Duodenal mucosa (tissue), 2 donors: ENCODE measurements around the gene ABHD4.

Experiments used
- H3K27ac ChIP-seq: one replicate; pipeline ENCODE4 v1.7.0; 2013; ENCODE audit warnings: low read depth, low read length
- H3K27me3 ChIP-seq, 2 donors: one replicate each; pipeline ENCODE4 v1.7.0; 2013; ENCODE audit warnings: low read length in 2 of 2, control low read depth in 1 of 2; ENCODE audit not compliant: insufficient read depth in 2 of 2, control insufficient read depth in 1 of 2
- H3K36me3 ChIP-seq, 2 donors: one replicate each; pipeline ENCODE4 v1.7.0; 2013; ENCODE audit warnings: low read length in 2 of 2, control low read depth in 1 of 2; ENCODE audit not compliant: insufficient read depth in 2 of 2, control insufficient read depth in 1 of 2
- H3K4me1 ChIP-seq, 2 donors: one replicate each; pipeline ENCODE4 v1.7.0; 2013; ENCODE audit warnings: low read length in 2 of 2, control low read depth in 1 of 2; ENCODE audit not compliant: insufficient read depth in 2 of 2, control insufficient read depth in 1 of 2
- H3K4me3 ChIP-seq, 2 donors: one replicate each; pipeline ENCODE4 v1.7.0; 2013; ENCODE audit warnings: low read length in 2 of 2, low read depth in 1 of 2
- H3K9ac ChIP-seq, 2 donors: one replicate each; pipeline ENCODE4 v1.7.0; 2013; ENCODE audit warnings: low read length in 2 of 2, low read depth in 1 of 2
- H3K9me3 ChIP-seq, 2 donors: one replicate each; pipeline ENCODE4 v1.7.0; 2013; ENCODE audit warnings: low read length in 2 of 2, control low read depth in 1 of 2; ENCODE audit not compliant: control insufficient read depth in 1 of 2

The ABHD4 gene

GRCh38 chr14:22555384-22556011, 42.6 kb upstream of the ABHD4 start:
- Histone ChIP-seq H3K9ac (peak overlapping the region; percentile 34 to 39), H3K4me3 (no peak overlapping the region), H3K9me3 (no peaks in the 10 kb centered on the region), H3K27me3 (no peaks in the 10 kb centered on the region), H3K4me1 (peaks cover 48 to 56% of the 10 kb centered on the region in 2 donors), H3K27ac (peak overlapping the region; percentile 79), H3K36me3 (no peaks in the 10 kb centered on the region)

- Histone ChIP-seq H3K36me3 (no peaks in the 10 kb centered on the region), H3K27me3 (no peaks in the 10 kb centered on the region), H3K4me1 (peaks cover 52 to 58% of the 10 kb centered on the region in 2 donors), H3K4me3 (peak overlapping the region; percentile 56 to 60), H3K9me3 (no peaks in the 10 kb centered on the region), H3K27ac (peak overlapping the region; percentile 79), H3K9ac (peak overlapping the region; percentile 58 to 60)
These were observed 41.8 kb upstream of the ABHD4 start for GRCh38 chr14:22556021-22556989.

DNA sequence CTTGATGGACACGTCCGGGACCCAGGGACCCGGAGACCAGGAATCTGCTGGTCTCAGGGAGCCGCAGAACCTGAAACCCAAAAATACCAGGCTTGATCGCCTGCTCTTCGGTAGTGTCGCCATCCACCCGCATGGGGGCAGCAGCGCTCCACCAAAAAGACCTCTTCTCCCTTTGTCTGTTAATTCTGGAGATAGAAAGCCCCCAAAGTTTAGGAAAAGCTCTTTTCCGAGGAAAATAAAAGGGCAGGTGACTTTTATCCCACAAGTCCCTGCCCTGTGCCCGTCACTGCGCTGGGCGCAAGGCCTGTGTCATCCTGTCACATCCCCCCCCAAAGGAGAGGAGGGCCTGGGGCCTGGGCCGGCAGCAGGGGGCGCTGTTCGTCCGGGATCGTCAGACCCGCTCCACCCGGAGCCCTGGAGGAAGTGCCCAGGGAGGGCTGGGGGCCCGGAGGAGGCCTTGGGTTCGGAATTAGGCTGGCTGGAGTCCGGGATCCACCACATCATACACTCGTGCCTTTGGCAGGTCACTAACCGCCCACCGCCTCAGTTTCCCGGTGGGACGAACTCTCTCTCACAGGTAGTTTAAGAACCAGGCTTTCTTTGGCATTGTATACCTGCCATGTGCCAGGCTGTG, 41.0 kb upstream of the ABHD4 start:
- Histone ChIP-seq H3K27ac (peak overlapping the region; percentile 79), H3K4me3 (peak overlapping the region; percentile 56 to 60), H3K4me1 (peaks cover 61% of the 10 kb centered on the region in 2 donors), H3K36me3 (no peaks in the 10 kb centered on the region), H3K9me3 (no peaks in the 10 kb centered on the region), H3K9ac (peak overlapping the region; percentile 58 to 60), H3K27me3 (no peaks in the 10 kb centered on the region)

DNA sequence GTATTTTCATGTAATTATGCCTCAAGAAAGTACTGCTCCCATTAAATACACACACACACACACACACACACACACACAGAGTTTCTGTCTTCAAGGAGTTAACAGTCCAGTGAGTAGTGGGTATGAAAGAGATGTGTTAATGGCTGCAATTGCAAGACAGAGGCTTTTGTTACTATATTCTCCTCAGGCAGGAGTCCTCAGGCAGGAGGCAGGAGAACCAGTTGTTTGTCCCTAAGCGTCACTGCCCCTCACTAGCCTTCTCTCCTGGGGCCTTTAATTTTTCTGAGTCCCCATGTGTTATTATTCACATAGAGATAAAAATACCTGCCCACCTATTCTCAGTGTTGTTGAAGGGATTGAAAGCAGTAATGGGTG, 40.3 kb upstream of the ABHD4 start:
- Histone ChIP-seq H3K9ac (peak overlapping the region; percentile 53 to 60), H3K36me3 (no peaks in the 10 kb centered on the region), H3K4me3 (no peak overlapping the region), H3K27me3 (no peaks in the 10 kb centered on the region), H3K9me3 (no peaks in the 10 kb centered on the region), H3K4me1 (peaks cover 63 to 67% of the 10 kb centered on the region in 2 donors), H3K27ac (no peak overlapping the region)

DNA sequence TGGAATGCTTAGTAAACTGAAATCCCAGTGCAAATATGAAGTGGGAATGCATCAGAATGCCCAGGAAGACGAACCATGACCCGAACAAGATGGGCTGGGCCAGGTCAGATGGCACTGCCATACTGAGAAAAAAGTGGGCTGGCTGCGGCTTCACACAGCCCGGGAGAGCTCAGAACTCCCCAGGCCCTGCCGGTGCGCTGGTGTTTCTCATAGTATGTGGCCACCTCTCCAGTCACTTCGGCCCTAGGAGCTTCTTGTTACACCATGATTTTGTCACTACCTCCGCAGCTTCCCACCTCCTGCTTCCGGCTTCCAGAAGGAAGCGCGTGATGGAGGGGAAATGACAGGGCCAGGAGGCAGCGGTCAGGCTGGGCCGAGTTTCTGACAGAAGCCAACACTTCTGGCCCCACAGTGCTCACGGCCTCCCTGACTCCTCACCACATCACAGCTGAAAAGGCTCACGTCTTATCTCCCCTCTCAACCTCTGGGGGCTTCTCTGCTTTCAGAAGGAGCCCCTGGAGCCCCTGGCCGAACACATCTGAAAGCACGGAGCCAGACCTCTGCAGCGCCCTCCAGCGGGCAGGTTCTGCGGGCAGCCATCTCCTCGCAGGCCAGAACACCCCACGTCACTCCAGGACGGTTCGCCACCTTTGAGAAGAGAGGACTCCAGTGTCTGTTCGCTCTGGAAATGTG, 39.7 kb upstream of the ABHD4 start:
- no peak overlapping the region for H3K27ac ChIP-seq
- peak overlapping the region; percentile 53 to 60 for H3K9ac ChIP-seq
- H3K36me3 ChIP-seq = no peaks in the 10 kb centered on the region
- H3K9me3 ChIP-seq = no peaks in the 10 kb centered on the region
- peaks cover 65 to 69% of the 10 kb centered on the region in 2 donors for H3K4me1 ChIP-seq
- no peaks in the 10 kb centered on the region for H3K27me3 ChIP-seq
- no peak overlapping the region for H3K4me3 ChIP-seq

DNA sequence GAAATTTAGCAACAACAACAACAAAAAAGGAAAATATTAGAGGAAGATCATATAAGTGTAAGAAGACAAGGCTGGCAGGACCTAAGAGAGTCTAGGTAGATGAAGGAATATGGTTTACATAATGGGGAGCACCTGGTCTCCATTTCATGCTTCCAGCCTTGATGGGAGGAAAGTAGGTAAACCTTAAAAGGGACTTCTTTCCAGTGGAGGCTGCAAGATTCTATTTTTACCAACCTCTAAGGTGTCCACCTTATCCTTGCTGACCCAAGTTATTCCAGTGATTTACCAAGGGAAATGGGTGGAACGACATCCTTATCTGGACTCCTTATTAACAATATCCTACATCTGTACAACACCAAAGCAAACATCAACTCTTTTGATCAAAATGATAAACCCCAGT, 39.1 kb upstream of the ABHD4 start:
- Histone ChIP-seq H3K36me3 (peaks cover 0 to 6% of the 10 kb centered on the region in 2 donors), H3K9ac (peak overlapping the region in 1 of 2 donors; percentile 60), H3K27me3 (no peaks in the 10 kb centered on the region), H3K4me3 (no peak overlapping the region), H3K9me3 (no peaks in the 10 kb centered on the region), H3K27ac (no peak overlapping the region), H3K4me1 (peaks cover 65 to 69% of the 10 kb centered on the region in 2 donors)

DNA sequence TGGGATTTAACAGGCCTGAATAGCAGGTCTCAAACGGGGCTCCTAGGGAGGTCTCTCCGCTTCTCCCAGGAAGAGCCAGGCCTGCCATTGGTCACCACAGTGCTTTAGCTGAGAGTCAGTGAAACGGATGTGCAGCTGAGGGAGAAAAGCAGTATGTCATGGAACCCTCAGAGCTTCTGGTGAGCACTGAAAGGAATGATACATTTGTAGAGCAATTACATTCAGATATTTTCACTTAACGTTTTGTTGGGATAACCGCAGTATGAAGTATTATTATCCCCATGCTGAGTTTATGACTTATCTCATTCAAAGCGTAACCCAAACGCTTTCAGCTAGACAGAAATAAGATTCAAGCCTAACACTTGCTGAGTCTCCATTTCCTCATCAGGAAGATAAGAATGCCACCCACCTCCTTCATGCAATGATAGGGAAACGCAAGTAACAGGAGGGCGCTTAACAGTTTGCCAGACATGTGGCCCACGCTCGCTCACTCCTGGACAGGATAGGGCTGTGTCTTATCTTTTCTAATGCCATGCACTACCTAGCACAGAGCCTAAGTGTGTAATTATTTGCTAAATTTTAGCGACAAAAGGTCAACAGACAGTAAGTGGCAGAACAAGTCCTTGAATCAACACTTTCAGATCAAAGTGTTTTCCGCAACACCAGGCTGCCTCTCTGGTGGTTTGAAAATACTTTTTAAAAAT, 37.3 kb upstream of the ABHD4 start:
- Histone ChIP-seq H3K27ac (peak overlapping the region; percentile 54), H3K4me1 (peaks cover 67 to 72% of the 10 kb centered on the region in 2 donors), H3K36me3 (peaks cover 5 to 20% of the 10 kb centered on the region in 2 donors), H3K4me3 (no peak overlapping the region), H3K9me3 (no peaks in the 10 kb centered on the region), H3K9ac (peak overlapping the region in 1 of 2 donors; percentile 20), H3K27me3 (no peaks in the 10 kb centered on the region)

- Histone ChIP-seq H3K27ac (no peak overlapping the region), H3K4me1 (peaks cover 63 to 68% of the 10 kb centered on the region in 2 donors), H3K9me3 (no peaks in the 10 kb centered on the region), H3K36me3 (peaks cover 9 to 20% of the 10 kb centered on the region in 2 donors), H3K4me3 (no peak overlapping the region), H3K9ac (peak overlapping the region in 1 of 2 donors; percentile 20), H3K27me3 (no peaks in the 10 kb centered on the region)
These were observed 36.8 kb upstream of the ABHD4 start for GRCh38 chr14:22561366-22561660.

DNA sequence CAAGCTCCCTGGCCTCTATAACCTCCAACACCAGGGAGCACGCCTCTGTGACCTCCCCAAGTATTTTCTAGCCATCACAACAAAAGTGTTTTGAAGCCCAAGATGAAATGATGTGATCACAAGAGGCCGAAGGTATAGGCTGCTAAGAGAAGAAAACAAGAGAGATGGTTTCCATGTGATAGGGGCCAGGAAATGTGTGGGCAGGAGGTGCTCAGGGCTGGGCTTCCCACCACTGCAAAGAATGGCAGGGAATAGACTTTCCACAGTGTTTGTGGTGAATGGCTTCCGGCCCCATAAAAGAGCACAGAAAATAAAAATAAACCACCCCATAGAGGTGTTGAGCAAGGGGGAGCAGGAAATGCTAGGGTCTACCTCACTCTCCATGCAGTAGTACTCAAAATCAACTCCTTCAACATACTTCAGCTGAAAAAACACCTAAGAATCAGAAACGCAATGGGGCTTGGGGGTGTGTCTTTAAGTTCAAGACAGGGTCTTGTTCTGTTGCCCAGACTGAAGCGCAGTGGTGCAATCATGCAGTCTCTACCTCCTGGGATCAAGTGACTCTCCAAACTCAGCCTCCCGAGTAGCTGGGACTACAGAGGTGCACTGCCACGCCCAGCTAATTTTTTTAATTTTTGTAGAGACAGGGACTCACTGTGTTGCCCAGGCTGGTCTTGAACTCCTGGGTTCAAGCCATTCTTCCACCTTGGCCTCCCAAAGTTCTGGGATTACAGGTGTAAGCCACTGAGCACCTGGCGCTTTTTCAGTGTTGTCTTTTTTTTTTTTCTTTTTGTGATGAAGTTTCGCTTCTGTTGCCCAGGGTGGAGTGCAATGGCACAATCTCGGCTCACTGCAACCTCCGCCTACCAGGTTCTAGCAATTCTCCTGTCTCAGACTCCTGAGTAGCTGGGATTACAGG, 36.2 kb upstream of the ABHD4 start:
- no peaks in the 10 kb centered on the region for H3K27me3 ChIP-seq
- no peak overlapping the region for H3K27ac ChIP-seq
- H3K4me3 ChIP-seq = no peak overlapping the region
- peaks cover 9 to 20% of the 10 kb centered on the region in 2 donors for H3K36me3 ChIP-seq
- peak overlapping the region; percentile 20 to 22 for H3K9ac ChIP-seq
- H3K9me3 ChIP-seq = no peaks in the 10 kb centered on the region
- H3K4me1 ChIP-seq = peaks cover 57 to 66% of the 10 kb centered on the region in 2 donors
